NT2/D1 (cell line): ENCODE measurements around the gene DIAPH3.

ENCODE experiments used
- YY1 ChIP-seq: IDR thresholded peaks from 2 replicates; pipeline ENCODE4 v1.6.1; 2011; ENCODE audit not compliant: insufficient read length, insufficient read depth
- ZNF274 ChIP-seq: IDR thresholded peaks from 2 replicates; pipeline ENCODE4 v1.6.1; 2011; ENCODE audit warnings: mild to moderate bottlenecking, low read depth, low read length

- TF ChIP-seq ZNF274, result no peak
- no peak for TF ChIP-seq YY1
Observed at GRCh38 chr13:60009300-60010253, 154.2 kb downstream of the DIAPH3 start.
